SK-N-SH treated with all-trans-retinoic acid at 6 μM for 48 hours (cell line): ENCODE measurements around the gene DPYSL4.

ENCODE experiments used
- ARNTL ChIP-seq: fragments of 450-650 bp; formaldehyde crosslinking; IDR thresholded peaks from 2 replicates; pipeline ENCODE4 v1.5.0; 2020; ENCODE audit warnings: low read depth, mild to moderate bottlenecking, moderate library complexity, borderline replicate concordance
- ESRRG ChIP-seq: fragments of 250-450 bp; sonication (Bioruptor Pico); IDR thresholded peaks from 2 replicates; pipeline ENCODE4 v1.6.1; 2021; ENCODE audit warnings: mild to moderate bottlenecking
- POU6F1 ChIP-seq: fragments of 250-450 bp; sonication (Bioruptor Pico); IDR thresholded peaks from 2 replicates; pipeline ENCODE4 v1.8.0; 2021; ENCODE audit warnings: low read depth, mild to moderate bottlenecking, moderate library complexity, borderline replicate concordance
- RARB ChIP-seq: fragments of 250-450 bp; sonication (Bioruptor Pico); IDR thresholded peaks from 2 replicates; pipeline ENCODE4 v1.8.0; 2021; ENCODE audit warnings: mild to moderate bottlenecking, moderate library complexity
- SNAI2 ChIP-seq: fragments of 250-450 bp; sonication (Bioruptor Pico); IDR thresholded peaks from 2 replicates; pipeline ENCODE4 v1.5.0; 2020; ENCODE audit warnings: mild to moderate bottlenecking, moderate library complexity
- ZC3H10 ChIP-seq: fragments of 250-450 bp; sonication (Bioruptor Pico); IDR thresholded peaks from 2 replicates; pipeline ENCODE4 v1.5.1; 2021; ENCODE audit warnings: mild to moderate bottlenecking, moderate library complexity
- ZFP3 ChIP-seq: fragments of 250-450 bp; sonication (Bioruptor Pico); IDR thresholded peaks from 2 replicates; pipeline ENCODE4 v1.5.0; 2020; ENCODE audit warnings: mild to moderate bottlenecking, moderate library complexity
- ZFP30 ChIP-seq: fragments of 450-650 bp; formaldehyde crosslinking; IDR thresholded peaks from 2 replicates; pipeline ENCODE4 v1.5.0; 2022; ENCODE audit warnings: mild to moderate bottlenecking, moderate library complexity
- TF ChIP-seq, protein P1 (sequence below): fragments of 250-450 bp; sonication (Bioruptor Pico); IDR thresholded peaks from 2 replicates; pipeline ENCODE4 v1.8.0; 2020; ENCODE audit warnings: mild to moderate bottlenecking, moderate library complexity, borderline replicate concordance

DNA sequence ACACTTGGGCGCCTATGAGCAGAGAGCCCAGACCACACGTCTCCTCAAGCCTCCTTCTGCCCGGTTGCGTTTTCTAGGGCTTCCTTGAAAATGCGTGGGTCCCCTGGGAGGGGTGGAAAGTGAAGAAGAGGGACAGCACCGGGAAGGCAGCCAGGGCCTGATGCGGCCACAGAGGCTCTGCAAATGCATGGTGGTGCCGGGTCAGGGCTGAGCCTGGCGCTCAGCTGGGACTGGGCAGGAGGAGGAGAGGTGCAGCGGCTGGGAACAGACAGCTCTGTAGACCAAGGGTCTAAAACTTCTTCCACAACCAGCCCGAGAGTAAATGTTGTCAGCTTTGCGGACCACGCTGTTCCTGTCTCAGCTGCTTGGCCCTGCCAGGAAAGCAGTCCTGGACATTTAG, 1.6 kb downstream of the DPYSL4 start:
- TF ChIP-seq ESRRG (CRISPR knock-in tag) (no peak), ARNTL (CRISPR knock-in tag) (no peak), POU6F1 (CRISPR knock-in tag) (no peak), ZFP30 (CRISPR knock-in tag) (no peak), ZC3H10 (CRISPR knock-in tag) (no peak), RARB (CRISPR knock-in tag) (no peak), ZFP3 (CRISPR knock-in tag) (no peak), SNAI2 (CRISPR knock-in tag) (no peak)
- TF ChIP-seq, protein P1, sequence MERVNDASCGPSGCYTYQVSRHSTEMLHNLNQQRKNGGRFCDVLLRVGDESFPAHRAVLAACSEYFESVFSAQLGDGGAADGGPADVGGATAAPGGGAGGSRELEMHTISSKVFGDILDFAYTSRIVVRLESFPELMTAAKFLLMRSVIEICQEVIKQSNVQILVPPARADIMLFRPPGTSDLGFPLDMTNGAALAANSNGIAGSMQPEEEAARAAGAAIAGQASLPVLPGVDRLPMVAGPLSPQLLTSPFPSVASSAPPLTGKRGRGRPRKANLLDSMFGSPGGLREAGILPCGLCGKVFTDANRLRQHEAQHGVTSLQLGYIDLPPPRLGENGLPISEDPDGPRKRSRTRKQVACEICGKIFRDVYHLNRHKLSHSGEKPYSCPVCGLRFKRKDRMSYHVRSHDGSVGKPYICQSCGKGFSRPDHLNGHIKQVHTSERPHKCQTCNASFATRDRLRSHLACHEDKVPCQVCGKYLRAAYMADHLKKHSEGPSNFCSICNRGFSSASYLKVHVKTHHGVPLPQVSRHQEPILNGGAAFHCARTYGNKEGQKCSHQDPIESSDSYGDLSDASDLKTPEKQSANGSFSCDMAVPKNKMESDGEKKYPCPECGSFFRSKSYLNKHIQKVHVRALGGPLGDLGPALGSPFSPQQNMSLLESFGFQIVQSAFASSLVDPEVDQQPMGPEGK (CRISPR knock-in tag): no peak
